ENCODE data around the gene COPB1. TPM values are rescaled to one million over a fixed set of nuclear protein-coding genes. Genes with fewer than 3 reads are reported as not detected.

The COPB1 gene
- total and polyA plus RNA-seq, 9 of the 15 experiments (the other 6 are each of a cell fraction or from before 2014, with no cell fraction given): 64.7 to 188 (median 91.6) TPM

DNA sequence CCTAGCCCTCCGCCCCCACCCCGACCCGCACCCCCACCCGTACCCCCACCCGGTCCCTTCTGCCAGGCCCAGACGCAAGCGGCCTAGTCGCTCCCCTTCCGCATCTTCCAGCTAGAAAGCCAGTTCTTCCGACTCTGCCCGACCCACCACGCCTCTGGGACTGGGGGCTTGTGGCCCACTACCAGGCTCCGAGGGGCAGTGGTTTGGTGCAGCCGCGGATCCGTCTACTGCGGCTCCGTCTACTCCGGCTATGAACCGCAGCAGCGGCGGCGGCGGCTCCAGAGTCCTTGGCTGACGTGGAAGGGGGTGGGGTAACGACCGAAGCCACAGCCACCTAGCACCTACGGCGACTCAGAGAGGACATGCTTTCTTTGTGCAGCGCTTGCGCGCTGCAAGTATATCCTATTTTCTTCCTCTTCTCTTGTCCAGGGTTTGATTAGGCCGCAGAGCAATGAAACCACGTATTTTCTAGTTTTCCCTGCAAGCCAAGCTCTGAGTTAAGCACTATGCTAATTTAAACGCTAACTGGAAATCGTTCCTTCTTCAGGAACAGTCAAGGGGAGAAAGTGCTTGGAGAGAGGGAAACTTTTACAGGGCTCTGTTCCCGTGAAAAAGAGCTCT, at the start of gene COPB1 (continued):
- no peak for TF ChIP-seq KAT8 (IDR thresholded peaks at IDR 0.05; ENCODE audit: low read depth)
- TF ChIP-seq, protein P1, sequence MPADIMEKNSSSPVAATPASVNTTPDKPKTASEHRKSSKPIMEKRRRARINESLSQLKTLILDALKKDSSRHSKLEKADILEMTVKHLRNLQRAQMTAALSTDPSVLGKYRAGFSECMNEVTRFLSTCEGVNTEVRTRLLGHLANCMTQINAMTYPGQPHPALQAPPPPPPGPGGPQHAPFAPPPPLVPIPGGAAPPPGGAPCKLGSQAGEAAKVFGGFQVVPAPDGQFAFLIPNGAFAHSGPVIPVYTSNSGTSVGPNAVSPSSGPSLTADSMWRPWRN (IDR thresholded peaks at IDR 0.05; ENCODE audit: low read depth): no peak
- TF ChIP-seq, protein P2, sequence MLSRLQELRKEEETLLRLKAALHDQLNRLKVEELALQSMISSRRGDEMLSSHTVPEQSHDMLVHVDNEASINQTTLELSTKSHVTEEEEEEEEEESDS (CRISPR knock-in tag; IDR thresholded peaks at IDR 0.05): no peak
- no peak for TF ChIP-seq ARNT (IDR thresholded peaks at IDR 0.05)
- TF ChIP-seq ETV6 (IDR thresholded peaks at IDR 0.05; ENCODE audit: borderline replicate concordance in 1 of 2, low read depth in 2 of 2, low read length in 1 of 2): no peak
- TF ChIP-seq ETV6 (CRISPR knock-in tag; IDR thresholded peaks at IDR 0.05; ENCODE audit: borderline replicate concordance): no peak
- no peak for TF ChIP-seq CBFA2T3 (IDR thresholded peaks at IDR 0.05)
- no peak for TF ChIP-seq TFAM (CRISPR knock-in tag; conservative IDR thresholded peaks at IDR 0.05)
- peak; percentile 43; the same call in 1 of the 2 replicates for TF ChIP-seq GABPB1 (CRISPR knock-in tag; IDR thresholded peaks at IDR 0.05)
- TF ChIP-seq, protein P3, sequence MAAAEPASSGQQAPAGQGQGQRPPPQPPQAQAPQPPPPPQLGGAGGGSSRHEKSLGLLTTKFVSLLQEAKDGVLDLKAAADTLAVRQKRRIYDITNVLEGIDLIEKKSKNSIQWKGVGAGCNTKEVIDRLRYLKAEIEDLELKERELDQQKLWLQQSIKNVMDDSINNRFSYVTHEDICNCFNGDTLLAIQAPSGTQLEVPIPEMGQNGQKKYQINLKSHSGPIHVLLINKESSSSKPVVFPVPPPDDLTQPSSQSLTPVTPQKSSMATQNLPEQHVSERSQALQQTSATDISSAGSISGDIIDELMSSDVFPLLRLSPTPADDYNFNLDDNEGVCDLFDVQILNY (CRISPR knock-in tag; IDR thresholded peaks at IDR 0.05): no peak
- no peak for TF ChIP-seq PYGO2 (tag; IDR thresholded peaks at IDR 0.05)
- TF ChIP-seq HLTF (IDR thresholded peaks at IDR 0.05): no peak
- peak; percentile 43 to 78; a peak in 3 of 4 replicates for TF ChIP-seq MAZ (CRISPR knock-in tag; conservative IDR thresholded peaks at IDR 0.05 in 1 of 2, IDR thresholded peaks at IDR 0.05 in 1 of 2)
- no peak for TF ChIP-seq ZNF780A (CRISPR knock-in tag; IDR thresholded peaks at IDR 0.05)
- 0 out of 2 replicates have a peak, but pooled peaks have one; percentile 18 for TF ChIP-seq NCOA1 (IDR thresholded peaks at IDR 0.05; ENCODE audit: low read depth)
- TF ChIP-seq SMARCA4 (IDR thresholded peaks at IDR 0.05): no peak
- no peak for TF ChIP-seq NR1H2 (CRISPR knock-in tag; IDR thresholded peaks at IDR 0.05)
- no peak for TF ChIP-seq ZBTB40 (IDR thresholded peaks at IDR 0.05)
- TF ChIP-seq ZBTB40 (CRISPR knock-in tag; IDR thresholded peaks at IDR 0.05): no peak
- peak; percentile 94 for TF ChIP-seq POLR2B (IDR thresholded peaks at IDR 0.05; ENCODE audit: low read depth, partially characterized antibody)

Measured in K562 (cell line).